Astrocyte of the cerebellum (primary cell): ENCODE measurements around the gene TKTL1.

Experiments
- DNase-seq: peaks from one replicate; pipeline ENCODE4 v3.0.0-alpha.2; 2011; ENCODE audit warnings: low read depth
- H3K4me3 ChIP-seq: 2 replicates; pipeline ENCODE4 v1.5.1; 2011; ENCODE audit warnings: mild to moderate bottlenecking, low read depth, low read length, moderate library complexity
- CTCF ChIP-seq: IDR thresholded peaks from 2 replicates; pipeline ENCODE4 v1.5.1; 2012; ENCODE audit warnings: low read length, low read depth, moderate library complexity, mild to moderate bottlenecking; ENCODE audit errors: missing control alignments
- in situ Hi-C: cut with HindIII; loops from 2 replicates; pipeline ENCODE4 v1.10.0; 2017; ENCODE audit warnings: low sequenced_read_pairs

Gene TKTL1

GRCh38 chrX:154369449-154370299, 74.1 kb downstream of the TKTL1 start:
- no peak for TF ChIP-seq CTCF

GRCh38 chrX:154370300-154371016, 74.9 kb downstream of the TKTL1 start:
- in situ Hi-C loops: no loop called here
- H3K4me3 ChIP-seq: peak overlapping the region; percentile 76

More at GRCh38 chrX:154369449-154370299, 74.1 kb downstream of the TKTL1 start:
- peak; percentile 90 for DNase-seq
- H3K4me3 ChIP-seq: peak overlapping the region; percentile 76
- in situ Hi-C loops: no loop called here

GRCh38 chrX:154371017-154371788, 75.6 kb downstream of the TKTL1 start:
- no peak for TF ChIP-seq CTCF
- peak overlapping the region; percentile 76 for H3K4me3 ChIP-seq
- in situ Hi-C loops: no loop called here
- peak; percentile 74 for DNase-seq

More at GRCh38 chrX:154370300-154371016, 74.9 kb downstream of the TKTL1 start:
- TF ChIP-seq CTCF: no peak
- no peak for DNase-seq

GRCh38 chrX:154371789-154372300, 76.2 kb downstream of the TKTL1 start:
- no peak for DNase-seq
- TF ChIP-seq CTCF: no peak
- H3K4me3 ChIP-seq: peak overlapping the region; percentile 76
- in situ Hi-C loops: no loop called here

- H3K4me3 ChIP-seq: peak overlapping the region; percentile 76
- in situ Hi-C loops: no loop called here
- no peak for TF ChIP-seq CTCF
- no peak for DNase-seq
These were observed 77.0 kb downstream of the TKTL1 start for GRCh38 chrX:154372612-154373022.
